DOHH2 (cell line): ENCODE results near the gene COL5A1.

Experiments
- EZH2phosphoT487 ChIP-seq: fragments of 200-600 bp; sonication (generic); IDR thresholded peaks from 2 replicates; pipeline ENCODE4 v1.6.1; 2017; ENCODE audit warnings: borderline replicate concordance, mild to moderate bottlenecking, antibody characterized with exemption, low read length, moderate library complexity, mixed read lengths
- TF ChIP-seq, protein P1 (sequence below): fragments of 200-600 bp; sonication (generic); IDR thresholded peaks from one replicate; pipeline ENCODE4 v1.5.1; 2014; ENCODE audit warnings: antibody characterized with exemption, mild to moderate bottlenecking, low read depth, low read length; ENCODE audit not compliant: poor library complexity, severe bottlenecking

DNA sequence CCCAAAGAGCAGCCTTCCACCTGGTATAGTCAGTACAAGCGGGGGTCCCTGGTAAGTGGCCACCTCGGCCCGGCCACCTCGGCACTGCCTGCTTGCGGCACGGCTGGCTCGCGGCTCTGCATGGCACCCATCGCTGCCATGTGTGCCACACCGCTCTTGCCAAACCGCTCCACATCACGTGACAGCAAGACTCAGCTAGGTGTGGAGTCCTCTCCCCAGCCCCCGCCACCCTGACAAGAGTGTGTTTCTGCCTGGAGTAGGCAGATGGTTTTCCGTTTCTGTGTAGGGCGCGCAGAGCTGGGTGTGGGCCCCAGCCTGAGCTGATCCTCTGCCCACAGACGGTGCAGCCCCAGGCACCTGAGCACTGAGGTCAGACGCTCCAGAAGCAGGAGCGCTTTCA is 188.5 kb downstream of the COL5A1 start:
- TF ChIP-seq, protein P1, sequence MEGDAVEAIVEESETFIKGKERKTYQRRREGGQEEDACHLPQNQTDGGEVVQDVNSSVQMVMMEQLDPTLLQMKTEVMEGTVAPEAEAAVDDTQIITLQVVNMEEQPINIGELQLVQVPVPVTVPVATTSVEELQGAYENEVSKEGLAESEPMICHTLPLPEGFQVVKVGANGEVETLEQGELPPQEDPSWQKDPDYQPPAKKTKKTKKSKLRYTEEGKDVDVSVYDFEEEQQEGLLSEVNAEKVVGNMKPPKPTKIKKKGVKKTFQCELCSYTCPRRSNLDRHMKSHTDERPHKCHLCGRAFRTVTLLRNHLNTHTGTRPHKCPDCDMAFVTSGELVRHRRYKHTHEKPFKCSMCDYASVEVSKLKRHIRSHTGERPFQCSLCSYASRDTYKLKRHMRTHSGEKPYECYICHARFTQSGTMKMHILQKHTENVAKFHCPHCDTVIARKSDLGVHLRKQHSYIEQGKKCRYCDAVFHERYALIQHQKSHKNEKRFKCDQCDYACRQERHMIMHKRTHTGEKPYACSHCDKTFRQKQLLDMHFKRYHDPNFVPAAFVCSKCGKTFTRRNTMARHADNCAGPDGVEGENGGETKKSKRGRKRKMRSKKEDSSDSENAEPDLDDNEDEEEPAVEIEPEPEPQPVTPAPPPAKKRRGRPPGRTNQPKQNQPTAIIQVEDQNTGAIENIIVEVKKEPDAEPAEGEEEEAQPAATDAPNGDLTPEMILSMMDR: no peak
- no peak for TF ChIP-seq EZH2phosphoT487
